Endothelial cell of umbilical vein (primary cell): ENCODE results near the gene TBC1D9B. TPM values are rescaled to one million over a fixed set of nuclear protein-coding genes. Genes with fewer than 3 reads are reported as not detected.
A peak's percentile ranks its signal among the peaks of the same experiment; 100 is the strongest.

Experiments
- BruUV-seq: library from RNA; stranded (reverse); fragments of 400-500 nt; replicated peaks from 2 replicates; lab custom pipeline; 2021; lab: Mats Ljungman, UMichigan
- CTCF ChIA-PET: fragments of 300-600, 350-600 bp; sonication (Branson Sonifier 250); formaldehyde crosslinking; loops from one replicate; lab custom pipeline; 2021; ENCODE audit warnings: antibody characterized with exemption, inconsistent platforms; lab: Charles Lee
- POLR2A ChIA-PET: fragments of 300-600, 350-600 bp; sonication (Branson Sonifier 250); formaldehyde crosslinking; loops from one replicate; lab custom pipeline; 2021; ENCODE audit warnings: antibody characterized with exemption, inconsistent platforms; lab: Charles Lee
- DNase-seq: peaks from one replicate; pipeline ENCODE4 v3.0.0-alpha.2; 2011; ENCODE audit warnings: low read depth, low spot score
- FAIRE-seq: peaks from 2 replicates; lab custom pipeline; 2011; peaks lifted over from hg19 to GRCh38; lab: Jason Lieb, UNC
- H2AFZ ChIP-seq: 2 replicates; pipeline ENCODE4 v1.6.0; 2012; ENCODE audit warnings: low read depth, low read length, control low read depth, inconsistent platforms
- H3K27ac ChIP-seq: 2 replicates; pipeline ENCODE4 v1.5.1; 2011; ENCODE audit warnings: low read depth, mild to moderate bottlenecking, control low read depth, low read length, moderate library complexity; ENCODE audit not compliant: insufficient read depth
- H3K27me3 ChIP-seq, 2 experiments: 2 replicates each; pipeline versions ENCODE4 v1.6.0 to v1.6.1; 2011; ENCODE audit warnings: low read length in 2 of 2, mixed read lengths in 1 of 2; ENCODE audit not compliant: control insufficient read depth in 2 of 2, insufficient read depth in 2 of 2
- H3K36me3 ChIP-seq, 2 experiments: 2 replicates in 1 of 2; 3 replicates in 1 of 2; pipeline ENCODE4 v1.5.1; 2011; ENCODE audit warnings: low read length in 2 of 2, mild to moderate bottlenecking in 1 of 2, moderate library complexity in 1 of 2; ENCODE audit not compliant: control insufficient read depth in 2 of 2, insufficient read depth in 2 of 2; ENCODE audit errors: extremely low read depth in 1 of 2
- H3K4me1 ChIP-seq: 3 replicates; pipeline ENCODE4 v1.5.1; 2011; ENCODE audit warnings: mild to moderate bottlenecking, low read length; ENCODE audit not compliant: control insufficient read depth, insufficient read depth; ENCODE audit errors: extremely low read depth
- H3K4me2 ChIP-seq: 2 replicates; pipeline ENCODE4 v1.6.1; 2011; ENCODE audit warnings: low read length, control low read depth, mixed read lengths; ENCODE audit not compliant: insufficient read depth
- H3K4me3 ChIP-seq, 3 experiments: fragments of 200-600 bp in 1 of 3; sonication (generic), shearing (Covaris generic) in 1 of 3; replicated peaks in 1 of 3; 2 replicates each; pipeline ENCODE4 v1.5.1; 2011 to 2016; ENCODE audit warnings: control low read depth in 3 of 3, low read length in 3 of 3, mild to moderate bottlenecking in 2 of 3, inconsistent platforms in 1 of 3, low read depth in 1 of 3, moderate library complexity in 1 of 3; ENCODE audit not compliant: insufficient read depth in 1 of 3
- H3K79me2 ChIP-seq: 2 replicates; pipeline ENCODE4 v1.6.0; 2012; ENCODE audit warnings: low read length, inconsistent platforms; ENCODE audit not compliant: control insufficient read depth, insufficient read depth
- H3K9ac ChIP-seq: replicated peaks from 2 replicates; pipeline ENCODE3; 2011; ENCODE audit warnings: low read length, control low read depth; ENCODE audit not compliant: insufficient read depth; ENCODE audit errors: extremely low read depth
- H3K9me1 ChIP-seq: replicated peaks from 3 replicates; pipeline ENCODE4 v1.6.0; 2011; ENCODE audit warnings: mild to moderate bottlenecking, low read length; ENCODE audit not compliant: control insufficient read depth, insufficient read depth; ENCODE audit errors: extremely low read depth
- H3K9me3 ChIP-seq: replicated peaks from 2 replicates; pipeline ENCODE4 v1.5.1; 2012; ENCODE audit warnings: low read length, inconsistent platforms; ENCODE audit not compliant: control insufficient read depth, insufficient read depth
- H4K20me1 ChIP-seq: replicated peaks from 2 replicates; pipeline ENCODE3; 2011; ENCODE audit warnings: mild to moderate bottlenecking, low read length; ENCODE audit not compliant: control insufficient read depth, insufficient read depth; ENCODE audit errors: extremely low read depth
- EZH2 ChIP-seq: IDR thresholded peaks from 2 replicates; pipeline ENCODE4 v1.6.1; 2012; ENCODE audit warnings: borderline replicate concordance, low read depth, mild to moderate bottlenecking, moderate library complexity, low read length, inconsistent platforms; ENCODE audit not compliant: severe bottlenecking
- FOS ChIP-seq: IDR thresholded peaks from 2 replicates; pipeline ENCODE4 v1.6.1; 2011; ENCODE audit warnings: mild to moderate bottlenecking, low read length, moderate library complexity, borderline replicate concordance; ENCODE audit not compliant: insufficient read depth
- GATA2 ChIP-seq: IDR thresholded peaks from 2 replicates; pipeline ENCODE4 v1.7.0; 2011; ENCODE audit warnings: low read depth, mild to moderate bottlenecking, moderate library complexity, mixed read lengths, low read length; ENCODE audit not compliant: insufficient read length, insufficient read depth
- JUN ChIP-seq: IDR thresholded peaks from 2 replicates; pipeline ENCODE4 v1.6.1; 2011; ENCODE audit warnings: borderline replicate concordance, low read depth; ENCODE audit not compliant: insufficient read length, insufficient read depth
- MYC ChIP-seq: IDR thresholded peaks from one replicate; pipeline ENCODE4 v1.6.1; 2011; ENCODE audit warnings: mild to moderate bottlenecking, low read depth, low read length
- POLR2A ChIP-seq: IDR thresholded peaks from 2 replicates; pipeline ENCODE4 v1.6.1; 2012; ENCODE audit warnings: low read depth, mild to moderate bottlenecking, control low read depth, low read length
- POLR2AphosphoS5 ChIP-seq: IDR thresholded peaks from 2 replicates; pipeline ENCODE4 v1.6.1; 2012; ENCODE audit warnings: low read depth, mild to moderate bottlenecking, control low read depth, low read length, moderate library complexity; ENCODE audit not compliant: insufficient read depth
- dilution Hi-C: fragments of 300-500 bp; cut with MboI; formaldehyde crosslinking; loops from one replicate; pipeline ENCODE4 v1.15.0; 2019; ENCODE audit warnings: low sequenced_read_pairs; ENCODE audit not compliant: extremely low pct_ligation_motif_present
- intact Hi-C: fragments of 100-400 bp; cut with micrococcal nuclease; formaldehyde crosslinking; loops from one replicate; pipeline ENCODE4 v1.10.0; 2022
- polyA plus RNA-seq, 4 experiments: library from polyadenylated mRNA; depleted of rRNA in 3 of 4; stranded (reverse) in 3 of 4; unstranded in 1 of 4; fragments of >200 nt; gene quantifications; 2 replicates each; pipeline versions ENCODE4 v1.2.1 to v1.2.3, GENCODE V29; 2011 to 2012; ENCODE audit warnings: missing spikeins in 1 of 4
- total RNA-seq: library from RNA; stranded (reverse); gene quantifications from 2 replicates; pipeline ENCODE4 v1.2.3, GENCODE V29; 2021
- TF ChIP-seq, protein P1 (sequence below): IDR thresholded peaks from 2 replicates; pipeline ENCODE4 v1.6.1; 2011; ENCODE audit not compliant: insufficient read depth, insufficient read length
- TF ChIP-seq, protein P2 (sequence below), 2 donors: IDR thresholded peaks; 1 replicate in 1 of 2; 2 replicates in 1 of 2; pipeline ENCODE4 v1.5.1; 2011; ENCODE audit warnings: low read length in 2 of 2, mild to moderate bottlenecking in 2 of 2, moderate library complexity in 2 of 2, control low read depth in 1 of 2, inconsistent platforms in 1 of 2, low read depth in 1 of 2; ENCODE audit not compliant: insufficient read depth in 1 of 2; ENCODE audit errors: extremely low read depth in 1 of 2

Gene TBC1D9B
- total and polyA plus RNA-seq, 2 donors (not counting 3 experiments of a cell fraction or from before 2014, with no cell fraction given): 82.8 to 150 TPM

- no TSS peak for BruUV-seq
- Histone ChIP-seq H3K9me1 (no peaks in the 10 kb centered on the region), H3K27me3 (no peaks in the 10 kb centered on the region), H3K36me3 (peaks cover 5 to 17% of the 10 kb centered on the region in 2 experiments), H3K9ac (peak overlapping the region; percentile 3), H3K79me2 (peaks cover 26% of the 10 kb centered on the region), H4K20me1 (no peaks in the 10 kb centered on the region), H2AFZ (no peak overlapping the region), H3K4me1 (peaks cover 29% of the 10 kb centered on the region), H3K4me3 (peak overlapping the region in 1 of 3 experiments; percentile 32), H3K9me3 (no peaks in the 10 kb centered on the region), H3K4me2 (peak overlapping the region; percentile 69), H3K27ac (peak overlapping the region; percentile 50)
- CTCF ChIA-PET: interaction anchor here (1.4 to 1.6 kb wide), 2 partner anchors 103 to 187 kb away, joined by 3 to 4 read pairs; no protein-coding TSS in a partner anchor
- POLR2A ChIA-PET: no interaction called here
- dilution Hi-C loops (no loop called here), intact Hi-C loops (loop anchor here (1.0 kb wide), 3 partner anchors 34 to 172 kb away; partner anchors contain the start of gene MAML1)
- FAIRE-seq (no peak), DNase-seq (peak; percentile 70)
- TF ChIP-seq JUN (no peak), POLR2A (no peak), MYC (no peak), GATA2 (no peak), EZH2 (no peak), FOS (no peak), POLR2AphosphoS5 (no peak)
- TF ChIP-seq, protein P1, sequence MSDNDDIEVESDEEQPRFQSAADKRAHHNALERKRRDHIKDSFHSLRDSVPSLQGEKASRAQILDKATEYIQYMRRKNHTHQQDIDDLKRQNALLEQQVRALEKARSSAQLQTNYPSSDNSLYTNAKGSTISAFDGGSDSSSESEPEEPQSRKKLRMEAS: no peak
- TF ChIP-seq, protein P2, sequence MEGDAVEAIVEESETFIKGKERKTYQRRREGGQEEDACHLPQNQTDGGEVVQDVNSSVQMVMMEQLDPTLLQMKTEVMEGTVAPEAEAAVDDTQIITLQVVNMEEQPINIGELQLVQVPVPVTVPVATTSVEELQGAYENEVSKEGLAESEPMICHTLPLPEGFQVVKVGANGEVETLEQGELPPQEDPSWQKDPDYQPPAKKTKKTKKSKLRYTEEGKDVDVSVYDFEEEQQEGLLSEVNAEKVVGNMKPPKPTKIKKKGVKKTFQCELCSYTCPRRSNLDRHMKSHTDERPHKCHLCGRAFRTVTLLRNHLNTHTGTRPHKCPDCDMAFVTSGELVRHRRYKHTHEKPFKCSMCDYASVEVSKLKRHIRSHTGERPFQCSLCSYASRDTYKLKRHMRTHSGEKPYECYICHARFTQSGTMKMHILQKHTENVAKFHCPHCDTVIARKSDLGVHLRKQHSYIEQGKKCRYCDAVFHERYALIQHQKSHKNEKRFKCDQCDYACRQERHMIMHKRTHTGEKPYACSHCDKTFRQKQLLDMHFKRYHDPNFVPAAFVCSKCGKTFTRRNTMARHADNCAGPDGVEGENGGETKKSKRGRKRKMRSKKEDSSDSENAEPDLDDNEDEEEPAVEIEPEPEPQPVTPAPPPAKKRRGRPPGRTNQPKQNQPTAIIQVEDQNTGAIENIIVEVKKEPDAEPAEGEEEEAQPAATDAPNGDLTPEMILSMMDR (IDR thresholded peaks at IDR 0.05; ENCODE audit: extremely low read depth in 1 of 2, insufficient read depth in 1 of 2, low read depth in 1 of 2, low read length in 2 of 2): no peak
Observed at GRCh38 chr5:179904463-179905160, 3.1 kb downstream of the TBC1D9B start.
